B cell (primary cell): ENCODE measurements around the gene ZNF652. TPM values are rescaled to one million over a fixed set of nuclear protein-coding genes. Genes with fewer than 3 reads are reported as not detected.
A peak's percentile ranks its signal among the peaks of the same experiment; 100 is the strongest.

ENCODE experiments used
- ATAC-seq: fragments of 200-7000 bp; cut with Tn5 transposase; one replicate; pipeline ENCODE4 v1.10.0; 2021; ENCODE audit warnings: low read depth, mild to moderate bottlenecking, moderate number of reproducible peaks, moderate library complexity
- CTCF ChIA-PET: fragments of 350-600 bp; sonication (Branson Sonifier 250); formaldehyde crosslinking; loops from one replicate; lab custom pipeline; 2021; ENCODE audit warnings: antibody characterized with exemption, inconsistent platforms; lab: Charles Lee
- POLR2A ChIA-PET: fragments of 350-600 bp; sonication (Branson Sonifier 250); formaldehyde crosslinking; loops from one replicate; lab custom pipeline; 2021; ENCODE audit warnings: antibody characterized with exemption; lab: Charles Lee
- DNase-seq: peaks from one replicate; pipeline ENCODE4 v3.0.0; 2013
- H2AFZ ChIP-seq: 2 replicates; pipeline ENCODE4 v1.6.1; 2012; ENCODE audit warnings: mild to moderate bottlenecking, low read depth, low read length; ENCODE audit not compliant: insufficient read depth, poor library complexity, severe bottlenecking
- H3K27ac ChIP-seq, 2 donors: 1 replicate in 1 of 2; 2 replicates in 1 of 2; pipeline ENCODE4 v1.5.1; 2012 to 2013; ENCODE audit warnings: low read length in 2 of 2, mild to moderate bottlenecking in 2 of 2, moderate library complexity in 1 of 2
- H3K27me3 ChIP-seq, 4 experiments: fragments of 200-600 bp in 1 of 4; sonication (generic) in 1 of 4; replicated peaks in 1 of 4; 1 replicate in 2 of 4; 2 replicates in 2 of 4; pipeline versions ENCODE4 v1.6.1 to v1.7.0; 2013 to 2016; ENCODE audit warnings: low read length in 3 of 4, mild to moderate bottlenecking in 2 of 4, mixed read lengths in 1 of 4, moderate library complexity in 1 of 4; ENCODE audit not compliant: insufficient read depth in 4 of 4, control insufficient read depth in 3 of 4; ENCODE audit errors: control extremely low read depth in 1 of 4
- H3K36me3 ChIP-seq, 2 experiments: replicated peaks in 1 of 2; 1 replicate in 1 of 2; 2 replicates in 1 of 2; pipeline versions ENCODE4 v1.6.1 to v1.7.1; 2013; ENCODE audit warnings: low read length in 1 of 2; ENCODE audit not compliant: insufficient read depth in 2 of 2, control insufficient read depth in 1 of 2; ENCODE audit errors: control extremely low read depth in 1 of 2, extremely low read depth in 1 of 2
- H3K4me1 ChIP-seq, 2 donors: fragments of 200-600 bp in 1 of 2; sonication (generic) in 1 of 2; 1 replicate in 1 of 2; 2 replicates in 1 of 2; pipeline versions ENCODE4 v1.5.1 to v1.6.1; 2013 to 2017; ENCODE audit warnings: low read length in 2 of 2; ENCODE audit not compliant: control insufficient read depth in 2 of 2, insufficient read depth in 2 of 2
- H3K4me2 ChIP-seq: replicated peaks from 2 replicates; pipeline ENCODE3; 2012; ENCODE audit warnings: mild to moderate bottlenecking, low read depth, low read length; ENCODE audit not compliant: poor library complexity, severe bottlenecking
- H3K4me3 ChIP-seq, 5 experiments: fragments of 200-600 bp in 1 of 5; sonication (generic) in 1 of 5; 1 replicate in 3 of 5; 2 replicates in 2 of 5; pipeline versions ENCODE4 v1.5.1 to v1.7.0; 2011 to 2016; ENCODE audit warnings: low read length in 4 of 5, mild to moderate bottlenecking in 4 of 5, low read depth in 2 of 5, control low read depth in 1 of 5, moderate library complexity in 1 of 5; ENCODE audit not compliant: insufficient read depth in 1 of 5; ENCODE audit errors: control extremely low read depth in 1 of 5, extremely low read depth in 1 of 5
- H3K79me2 ChIP-seq: fragments of 200-600 bp; sonication (generic); one replicate; pipeline ENCODE4 v1.6.0; 2016; ENCODE audit warnings: low read length; ENCODE audit not compliant: control insufficient read depth, insufficient read depth
- H3K9ac ChIP-seq: fragments of 200-600 bp; sonication (generic); 2 replicates; pipeline ENCODE4 v1.6.1; 2017; ENCODE audit warnings: mild to moderate bottlenecking, low read length, moderate library complexity
- H3K9me3 ChIP-seq, 3 donors: one replicate each; pipeline versions ENCODE4 v1.6.1 to v1.7.1; 2013; ENCODE audit warnings: low read length in 2 of 3; ENCODE audit not compliant: control insufficient read depth in 2 of 3, insufficient read depth in 1 of 3; ENCODE audit errors: control extremely low read depth in 1 of 3
- H4K20me1 ChIP-seq: 2 replicates; pipeline ENCODE4 v1.6.0; 2012; ENCODE audit warnings: mild to moderate bottlenecking, low read length; ENCODE audit not compliant: insufficient read depth, control insufficient read depth, poor library complexity, severe bottlenecking
- H3K27ac Mint-ChIP-seq: one replicate; pipeline ENCODE4 v1.8.0; 2021; ENCODE audit warnings: mixed read lengths
- H3K27me3 Mint-ChIP-seq: one replicate; pipeline ENCODE4 v1.8.0; 2021; ENCODE audit warnings: mixed read lengths
- H3K4me1 Mint-ChIP-seq: one replicate; pipeline ENCODE4 v1.8.0; 2021; ENCODE audit warnings: mixed read lengths
- H3K4me3 Mint-ChIP-seq: one replicate; pipeline ENCODE4 v1.8.0; 2021; ENCODE audit warnings: mixed read lengths
- H3K9me3 Mint-ChIP-seq: one replicate; pipeline ENCODE4 v1.8.0; 2022; ENCODE audit warnings: mixed read lengths; ENCODE audit not compliant: insufficient read depth
- EZH2 ChIP-seq: IDR thresholded peaks from 2 replicates; pipeline ENCODE4 v1.6.1; 2012; ENCODE audit warnings: borderline replicate concordance, low read depth, mild to moderate bottlenecking, moderate library complexity, low read length; ENCODE audit not compliant: insufficient read depth, poor library complexity, severe bottlenecking
- WGBS: methylation state at CpG from one replicate; pipeline ENCODE4 v1.1.5; 2013; ENCODE audit warnings: missing lambda C conversion rate; ENCODE audit not compliant: insufficient coverage; 5-methylcytosine and 5-hydroxymethylcytosine counted together
- intact Hi-C: fragments of 100-400 bp; cut with micrococcal nuclease; formaldehyde crosslinking; loops from one replicate; pipeline ENCODE4 v1.10.0; 2022
- polyA plus RNA-seq: library from polyadenylated mRNA; depleted of rRNA; stranded (reverse); fragments of >200 nt; gene quantifications from 2 replicates; pipeline ENCODE4 v1.2.3, GENCODE V29; 2012
- total RNA-seq, 2 donors: library from RNA; stranded (reverse); fragments of 120-200 nt in 1 of 2; gene quantifications; 1 replicate in 1 of 2; 2 replicates in 1 of 2; pipeline versions ENCODE4 v1.2.3 to v1.2.4, GENCODE V29; 2013 to 2022
- TF ChIP-seq, protein P1 (sequence below): fragments of 200-600 bp; IDR thresholded peaks from one replicate; pipeline ENCODE4 v1.8.0; 2022; ENCODE audit warnings: antibody characterized with exemption, mild to moderate bottlenecking

Gene ZNF652
- total and polyA plus RNA-seq, 2 donors (not counting 1 experiment from before 2014, with no cell fraction given), result 19.4 to 86.2 TPM

DNA sequence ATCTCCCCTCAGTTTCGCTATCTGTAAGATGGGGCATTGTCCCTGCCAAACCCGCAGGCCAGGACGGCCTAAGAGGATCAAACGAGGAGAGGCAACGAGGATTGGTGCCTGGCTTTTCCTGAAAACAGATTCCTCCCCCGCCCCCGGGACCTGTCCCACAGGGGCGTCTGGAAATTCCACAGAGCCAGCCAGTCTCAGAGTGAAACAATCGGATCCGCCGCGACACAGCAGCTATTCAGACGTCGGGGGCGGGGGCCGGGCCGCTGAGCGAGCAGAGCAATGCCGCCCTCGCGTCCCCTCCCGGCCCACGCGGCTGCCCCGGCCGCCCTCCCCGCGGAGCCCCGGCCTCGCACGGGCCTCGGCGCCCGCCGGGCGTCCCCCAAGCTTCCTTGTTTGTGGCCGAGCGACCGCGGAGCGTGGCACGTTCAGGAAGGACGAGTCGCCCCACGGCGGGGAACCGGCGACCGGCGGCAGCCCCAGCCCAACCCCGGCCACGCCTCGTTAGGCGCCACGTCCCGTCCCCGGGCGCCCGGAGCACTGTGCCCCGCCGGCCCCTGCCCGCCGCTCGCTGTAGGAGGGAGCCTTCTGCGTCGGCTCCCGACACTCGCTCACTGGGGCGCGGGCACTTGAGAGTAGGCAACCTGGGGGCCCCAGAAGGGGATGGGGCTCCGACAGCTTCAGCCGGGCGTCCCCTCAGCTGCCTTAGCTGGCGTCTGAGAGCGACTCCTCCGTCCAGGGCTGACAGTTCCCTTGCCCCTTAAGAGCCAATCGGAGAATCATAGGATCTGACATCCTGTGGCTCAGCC is 101.8 kb downstream of the ZNF652 start:
- Mint-ChIP-seq H3K27me3 (peaks cover 22% of the 10 kb centered on the region), H3K4me1 (peaks cover 12% of the 10 kb centered on the region), H3K27ac (no peak overlapping the region), H3K9me3 (no peaks in the 10 kb centered on the region), H3K4me3 (peak overlapping the region; percentile 86)
- H3K4me2 ChIP-seq, result peak overlapping the region; percentile 89
- TF ChIP-seq, protein P1, sequence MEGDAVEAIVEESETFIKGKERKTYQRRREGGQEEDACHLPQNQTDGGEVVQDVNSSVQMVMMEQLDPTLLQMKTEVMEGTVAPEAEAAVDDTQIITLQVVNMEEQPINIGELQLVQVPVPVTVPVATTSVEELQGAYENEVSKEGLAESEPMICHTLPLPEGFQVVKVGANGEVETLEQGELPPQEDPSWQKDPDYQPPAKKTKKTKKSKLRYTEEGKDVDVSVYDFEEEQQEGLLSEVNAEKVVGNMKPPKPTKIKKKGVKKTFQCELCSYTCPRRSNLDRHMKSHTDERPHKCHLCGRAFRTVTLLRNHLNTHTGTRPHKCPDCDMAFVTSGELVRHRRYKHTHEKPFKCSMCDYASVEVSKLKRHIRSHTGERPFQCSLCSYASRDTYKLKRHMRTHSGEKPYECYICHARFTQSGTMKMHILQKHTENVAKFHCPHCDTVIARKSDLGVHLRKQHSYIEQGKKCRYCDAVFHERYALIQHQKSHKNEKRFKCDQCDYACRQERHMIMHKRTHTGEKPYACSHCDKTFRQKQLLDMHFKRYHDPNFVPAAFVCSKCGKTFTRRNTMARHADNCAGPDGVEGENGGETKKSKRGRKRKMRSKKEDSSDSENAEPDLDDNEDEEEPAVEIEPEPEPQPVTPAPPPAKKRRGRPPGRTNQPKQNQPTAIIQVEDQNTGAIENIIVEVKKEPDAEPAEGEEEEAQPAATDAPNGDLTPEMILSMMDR, result no peak
- TF ChIP-seq EZH2, result no peak
- H4K20me1 ChIP-seq, result no peaks in the 10 kb centered on the region
- no peaks in the 10 kb centered on the region for H3K36me3 ChIP-seq
- intact Hi-C loops, result loop anchor here (5.0 kb wide), 1 partner anchor 33 kb away; no protein-coding TSS in a partner anchor
- CTCF ChIA-PET, result interaction anchor here (0.9 to 1.5 kb wide), 3 partner anchors 31 to 79 kb away, joined by 3 to 7 read pairs (median 3); no protein-coding TSS in a partner anchor
- ATAC-seq (peak; percentile 80), DNase-seq (peak; percentile 72)
- H2AFZ ChIP-seq, result peak overlapping the region; percentile 85
- H3K9me3 ChIP-seq, result no peaks in the 10 kb centered on the region
- peaks cover 13 to 14% of the 10 kb centered on the region in 2 donors for H3K4me1 ChIP-seq
- peak overlapping the region in 1 of 2 donors; percentile 12 for H3K27ac ChIP-seq
- POLR2A ChIA-PET, result no interaction called here
- H3K27me3 ChIP-seq, result peaks cover 0 to 26% (median 4%) of the 10 kb centered on the region in 4 experiments
- H3K4me3 ChIP-seq, result peak overlapping the region; percentile 26 to 68 (median 52)
- WGBS, result under 1% methylated on average over 77 of the region's 77 CpGs
- no peaks in the 10 kb centered on the region for H3K79me2 ChIP-seq
- peak overlapping the region; percentile 78 for H3K9ac ChIP-seq

GRCh38 chr17:49259663-49260010 is 102.4 kb downstream of the ZNF652 start:
- Mint-ChIP-seq H3K4me3 (peak overlapping the region; percentile 86), H3K4me1 (peaks cover 12% of the 10 kb centered on the region), H3K27me3 (peaks cover 19% of the 10 kb centered on the region), H3K27ac (no peak overlapping the region), H3K9me3 (no peaks in the 10 kb centered on the region)
- POLR2A ChIA-PET, result interaction anchor here (0.7 kb wide), 1 partner anchor 1148 kb away, joined by 10 read pairs; no protein-coding TSS in a partner anchor
- Histone ChIP-seq H3K4me3 (peak overlapping the region; percentile 26 to 68 (median 52)), H3K9ac (peak overlapping the region; percentile 78), H3K36me3 (no peaks in the 10 kb centered on the region), H3K9me3 (no peaks in the 10 kb centered on the region), H3K27me3 (peaks cover 0 to 24% (median 4%) of the 10 kb centered on the region in 4 experiments), H3K27ac (no peak overlapping the region), H3K79me2 (no peaks in the 10 kb centered on the region), H2AFZ (peak overlapping the region; percentile 85), H3K4me1 (peaks cover 13 to 14% of the 10 kb centered on the region in 2 donors), H3K4me2 (peak overlapping the region; percentile 89), H4K20me1 (no peaks in the 10 kb centered on the region)
- WGBS, result 11% methylated on average over 9 of the region's 10 CpGs
- TF ChIP-seq EZH2, result no peak
- TF ChIP-seq, protein P1, result no peak
- CTCF ChIA-PET, result interaction anchor here (1.1 to 1.5 kb wide), 2 partner anchors 30 to 32 kb away, joined by 3 to 7 read pairs; no protein-coding TSS in a partner anchor
- intact Hi-C loops, result loop anchor here (5.0 kb wide), 1 partner anchor 32 kb away; no protein-coding TSS in a partner anchor
- DNase-seq, result no peak
- ATAC-seq, result no peak
